GM19240 (cell line): ENCODE data around the gene TRIM74.
"Not testable (repeated sequence)": the region's sequence is repeated elsewhere in the genome, so short reads cannot be mapped to it uniquely, and the experiment has no call there.

Experiments
- DNase-seq: peaks from one replicate; pipeline ENCODE4 v3.0.0; 2011; ENCODE audit warnings: low spot score; ENCODE audit not compliant: insufficient read length

TRIM74 gene

DNA sequence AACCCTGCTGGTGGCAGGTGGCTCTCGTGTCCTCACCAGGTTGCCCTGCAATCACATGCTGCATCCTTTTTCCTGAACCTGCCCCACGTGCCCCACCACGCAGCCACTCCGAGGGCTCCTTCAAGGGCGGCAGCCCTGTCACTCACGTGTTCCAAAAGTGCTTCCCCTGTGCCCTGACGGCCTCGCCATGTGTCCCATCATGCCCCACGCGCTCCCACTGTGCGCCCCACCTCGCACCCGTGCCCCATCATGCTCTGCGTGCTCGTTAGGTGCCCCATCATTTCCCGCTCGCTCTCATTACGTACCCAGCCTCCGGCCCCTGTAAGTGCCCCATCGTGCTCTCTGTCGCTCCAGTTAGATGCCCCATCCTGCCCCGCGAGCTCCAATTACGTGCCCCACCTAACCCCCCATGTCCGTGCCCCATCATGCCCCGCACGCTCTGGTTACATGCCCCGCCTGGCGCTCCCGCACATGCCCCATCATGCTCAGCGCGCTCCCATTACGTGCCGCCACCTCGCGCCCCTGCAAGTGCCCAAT is at the start of gene TRIM74:
TRIM74 (minus strand) TSS at position 487 of the 537 bp plus-strand sequence. CDS start 3,309 bp downstream, outside the sequence.
- DNase-seq, result not testable (repeated sequence)

DNA sequence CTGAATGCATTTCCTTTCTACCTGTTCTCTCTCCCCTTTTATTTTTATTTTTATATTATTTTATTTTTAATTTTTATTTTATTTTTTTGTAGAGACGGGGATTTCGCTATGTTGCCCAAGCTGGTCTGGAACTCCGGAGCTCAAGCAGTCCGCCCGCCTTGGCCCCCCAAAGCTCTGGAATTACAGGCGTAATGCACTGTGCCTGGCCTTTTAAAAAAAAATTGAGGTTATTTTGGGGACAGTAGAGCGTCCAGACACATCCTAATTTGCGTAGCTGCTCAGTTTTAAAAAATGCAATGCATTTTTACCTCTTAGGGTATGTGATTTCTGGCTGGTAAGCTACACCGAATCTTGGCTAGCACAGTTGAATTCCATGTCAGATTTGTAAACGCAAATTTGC is 37.2 kb upstream of the TRIM74 start:
- DNase-seq, result not testable (repeated sequence)

- not testable (repeated sequence) for DNase-seq
Measured at GRCh38 chr7:73005693-73006447, 36.6 kb upstream of the TRIM74 start.

GRCh38 chr7:73005356-73005692 is 36.1 kb upstream of the TRIM74 start:
- DNase-seq, result not testable (repeated sequence)

DNA sequence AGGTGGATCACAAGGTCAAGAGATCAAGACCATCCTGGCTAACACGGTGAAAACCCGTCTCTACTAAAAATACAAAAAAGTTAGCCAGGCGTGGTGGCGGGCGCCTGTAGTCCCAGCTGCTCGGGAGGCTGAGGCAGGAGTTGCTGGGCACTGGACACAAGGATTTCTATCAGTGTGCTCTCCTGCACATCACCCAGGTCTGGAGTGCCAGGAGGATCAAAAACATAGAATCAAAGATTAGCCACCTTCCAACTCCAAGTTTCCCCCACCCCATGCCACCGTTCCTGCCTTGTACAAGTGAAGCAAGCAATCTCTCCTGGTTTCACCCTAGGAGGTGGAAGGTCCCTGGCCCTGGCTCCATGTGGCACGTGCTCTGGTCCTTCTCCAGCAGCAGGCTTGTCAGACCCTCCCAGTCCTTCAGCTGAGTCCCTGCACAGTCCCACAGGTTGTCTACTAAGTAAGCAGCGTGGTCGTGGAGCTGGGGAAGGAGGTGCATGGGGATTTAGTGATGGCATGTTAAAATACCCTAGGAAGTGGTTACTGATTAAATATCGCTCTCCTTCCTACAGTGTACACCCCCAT is 28.7 kb upstream of the TRIM74 start:
- DNase-seq, result not testable (repeated sequence)

GRCh38 chr7:72997447-72997846 is 28.2 kb upstream of the TRIM74 start:
- not testable (repeated sequence) for DNase-seq

GRCh38 chr7:72995484-72995883 is 26.2 kb upstream of the TRIM74 start:
- DNase-seq, result not testable (repeated sequence)

DNA sequence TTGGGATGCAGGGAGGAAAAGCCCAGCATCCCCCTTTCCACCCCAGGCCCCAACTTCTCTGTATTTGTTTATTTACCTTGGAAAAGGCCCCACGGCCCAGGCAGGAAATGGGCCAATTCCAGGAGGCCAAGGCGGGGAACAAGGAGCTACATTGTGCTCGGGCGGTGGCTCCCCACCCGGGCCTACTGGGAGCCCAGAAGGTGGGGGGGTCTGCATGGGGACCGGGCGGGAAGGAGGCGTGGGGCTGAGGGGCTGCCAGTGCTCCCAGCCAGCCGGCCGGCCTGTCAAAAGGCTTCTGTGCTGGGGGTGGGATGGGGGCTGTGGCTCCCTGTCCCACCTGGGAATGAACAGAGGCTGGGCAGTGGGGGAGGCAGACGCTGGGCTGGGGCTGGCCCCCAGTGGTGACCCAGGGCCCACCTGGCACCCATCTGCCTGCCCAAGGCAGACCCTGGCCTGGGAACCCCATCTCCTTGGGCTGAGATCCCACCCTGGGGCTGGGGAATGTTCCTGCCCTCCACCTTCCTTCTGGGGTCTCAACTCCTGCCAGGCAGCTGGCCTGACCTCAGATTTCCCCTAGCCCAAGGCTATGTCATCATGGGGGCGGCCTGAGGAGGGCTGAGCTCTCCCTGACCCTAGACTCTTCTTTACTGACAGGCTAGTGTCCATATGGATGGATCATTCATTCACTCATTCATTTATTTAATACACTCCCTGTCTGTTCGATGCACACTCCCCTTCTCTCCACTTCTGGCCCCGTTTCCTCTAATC is 21.1 kb upstream of the TRIM74 start:
- DNase-seq, result not testable (repeated sequence)

GRCh38 chr7:72982084-72982483 is 12.8 kb upstream of the TRIM74 start:
- not testable (repeated sequence) for DNase-seq

DNA sequence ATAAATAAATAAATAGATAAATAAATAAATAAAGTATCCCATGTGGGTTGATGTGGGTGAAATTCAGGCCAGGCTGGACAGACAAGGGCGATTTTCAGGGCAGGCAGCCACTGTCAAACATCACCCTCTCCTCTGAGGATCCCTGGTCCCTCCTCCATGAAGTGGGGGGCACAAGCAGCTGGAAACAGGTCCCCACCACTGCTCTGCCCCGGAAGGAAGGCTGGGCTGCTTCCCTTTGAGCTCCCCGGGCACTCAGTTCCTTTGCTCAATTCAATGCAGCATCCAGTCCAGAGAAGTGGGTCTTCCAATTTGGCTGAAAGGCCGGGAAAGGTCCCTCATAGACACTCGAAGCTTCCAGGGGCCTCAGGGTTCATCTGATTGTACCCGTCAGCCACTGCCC is 11.1 kb upstream of the TRIM74 start:
- not testable (repeated sequence) for DNase-seq

GRCh38 chr7:72976434-72976833 is 7.2 kb upstream of the TRIM74 start:
- not testable (repeated sequence) for DNase-seq

- not testable (repeated sequence) for DNase-seq
Measured at GRCh38 chr7:72975656-72976286, 6.5 kb upstream of the TRIM74 start.

GRCh38 chr7:72974781-72975180 is 5.5 kb upstream of the TRIM74 start:
- not testable (repeated sequence) for DNase-seq

GRCh38 chr7:72971505-72971904 is 2.2 kb upstream of the TRIM74 start:
- not testable (repeated sequence) for DNase-seq

- not testable (repeated sequence) for DNase-seq
Measured at GRCh38 chr7:72969688-72970087, 422 bp upstream of the TRIM74 start.

- DNase-seq, result not testable (repeated sequence)
Measured at GRCh38 chr7:72966892-72967291, 2.4 kb downstream of the TRIM74 start.

DNA sequence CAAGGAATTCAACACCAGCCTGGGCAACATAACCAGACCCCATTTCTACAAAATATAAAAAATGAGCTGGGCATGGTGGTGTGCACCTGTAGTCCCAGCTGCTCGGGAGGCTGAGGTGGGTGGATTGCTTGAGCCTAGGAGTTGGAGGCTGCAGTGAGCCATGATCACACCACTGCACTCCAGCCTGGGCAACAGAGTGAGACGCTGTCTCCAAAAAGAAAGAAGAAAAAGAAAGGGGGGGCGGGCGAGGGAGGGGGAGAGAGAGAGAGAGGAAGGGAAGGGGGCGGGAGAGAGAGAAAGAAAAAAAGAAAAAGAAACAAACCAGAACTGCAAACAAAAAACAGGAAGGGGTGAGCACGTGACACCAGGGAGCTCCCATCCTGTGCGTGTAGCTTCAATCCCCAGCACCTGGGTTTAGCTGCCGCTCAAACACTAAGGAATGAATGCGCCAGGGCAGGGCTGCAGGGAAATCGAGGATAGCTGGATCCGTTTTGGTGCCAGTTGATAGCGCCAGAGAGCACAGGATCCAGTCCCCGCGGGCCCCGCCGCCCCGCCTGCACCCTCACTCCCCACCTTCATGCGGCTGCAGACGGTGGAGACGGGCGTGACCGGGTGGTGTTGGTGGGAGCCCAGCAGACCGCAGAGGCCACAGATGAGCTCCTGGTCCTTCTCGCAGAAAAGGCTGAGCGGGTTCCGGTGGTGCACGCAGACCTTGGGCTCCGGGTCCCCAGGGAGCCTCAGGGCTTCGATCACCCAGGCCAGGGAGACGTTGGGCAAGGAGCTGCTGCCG is 3.9 kb downstream of the TRIM74 start:
- DNase-seq, result not testable (repeated sequence)

DNA sequence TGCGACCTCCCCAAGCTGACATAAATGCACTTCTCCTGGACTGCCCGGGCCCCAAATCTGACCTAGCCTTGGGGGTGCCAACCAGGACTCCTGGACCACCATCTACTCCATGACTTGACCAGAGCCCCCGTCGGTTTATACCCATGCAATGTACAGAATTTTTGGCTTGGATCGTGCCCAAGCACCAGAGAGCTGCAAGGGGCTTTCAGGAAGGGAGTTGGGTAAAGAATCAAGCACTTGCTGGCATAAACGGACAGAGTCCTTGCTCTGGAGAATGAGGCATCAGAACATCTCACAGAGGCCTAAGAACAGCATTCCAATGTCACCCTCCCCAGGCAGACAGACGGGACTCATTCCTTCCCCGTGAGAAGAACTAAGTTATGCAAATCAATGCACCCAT is 6.2 kb downstream of the TRIM74 start:
- DNase-seq, result not testable (repeated sequence)

GRCh38 chr7:72961346-72961650 is 8.0 kb downstream of the TRIM74 start:
- not testable (repeated sequence) for DNase-seq

DNA sequence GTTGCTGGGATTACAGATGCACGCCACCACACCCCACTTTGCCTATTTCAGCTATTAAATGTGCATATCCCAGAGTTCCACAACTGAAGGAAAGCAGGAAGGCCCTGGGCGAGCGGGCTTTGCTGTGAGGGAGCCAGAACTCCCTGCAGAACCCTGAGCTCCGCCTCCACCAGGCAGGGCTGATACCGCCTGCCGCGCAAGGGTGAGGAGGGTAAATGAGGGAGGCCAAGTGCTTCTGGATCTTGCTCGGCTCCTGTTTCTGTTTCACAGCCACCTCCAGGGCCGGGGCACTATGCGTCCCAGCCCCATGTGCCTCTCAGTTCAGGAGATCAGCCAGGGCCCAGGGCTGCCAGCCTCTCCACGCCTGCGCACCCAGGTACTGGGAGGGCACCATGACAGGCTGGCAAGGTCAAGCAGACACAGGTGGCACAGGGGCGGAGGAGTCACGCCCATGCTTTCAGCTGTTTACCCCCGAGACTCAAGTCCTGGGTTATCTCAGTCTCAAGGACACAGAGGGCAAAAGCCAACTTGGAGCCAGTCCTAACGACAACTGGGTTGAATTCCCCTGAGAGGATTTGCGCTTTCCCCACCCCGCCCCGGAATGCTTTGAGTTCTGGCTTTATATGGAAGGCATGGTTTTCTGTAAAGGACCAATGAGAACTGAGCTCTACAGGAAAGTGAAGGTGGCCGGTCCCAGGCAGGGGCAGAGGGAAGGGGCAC is 8.5 kb downstream of the TRIM74 start:
- DNase-seq, result not testable (repeated sequence)
